Fibroblast of lung (primary cell): ENCODE data around the gene C5orf46. TPM values are rescaled to one million over a fixed set of nuclear protein-coding genes. Genes with fewer than 3 reads are reported as not detected.
A peak's percentile ranks its signal among the peaks of the same experiment; 100 is the strongest.

Experiments used
- DNase-seq, 2 donors: peaks; one replicate each; pipeline versions ENCODE4 v3.0.0 to v3.0.0-alpha.2; 2010; ENCODE audit warnings: low read depth in 2 of 2
- H2AFZ ChIP-seq: 2 replicates; pipeline ENCODE4 v1.5.1; 2012; ENCODE audit warnings: low read length, control low read depth, inconsistent platforms
- H3K27ac ChIP-seq: 2 replicates; pipeline ENCODE4 v1.5.1; 2011; ENCODE audit warnings: low read length, control low read depth; ENCODE audit not compliant: insufficient read depth
- H3K27me3 ChIP-seq: 2 replicates; pipeline ENCODE4 v1.5.1; 2011; ENCODE audit warnings: mild to moderate bottlenecking, low read length; ENCODE audit not compliant: control insufficient read depth, insufficient read depth
- H3K36me3 ChIP-seq: 2 replicates; pipeline ENCODE4 v1.5.1; 2011; ENCODE audit warnings: low read length; ENCODE audit not compliant: control insufficient read depth, insufficient read depth
- H3K4me1 ChIP-seq: 2 replicates; pipeline ENCODE4 v1.5.1; 2011; ENCODE audit warnings: low read length; ENCODE audit not compliant: control insufficient read depth, insufficient read depth; ENCODE audit errors: extremely low read depth
- H3K4me2 ChIP-seq: 2 replicates; pipeline ENCODE4 v1.5.1; 2011; ENCODE audit warnings: low read length, control low read depth; ENCODE audit not compliant: insufficient read depth; ENCODE audit errors: extremely low read depth
- H3K4me3 ChIP-seq, 4 experiments: fragments of 200-600 bp in 1 of 4; sonication (generic) in 1 of 4; replicated peaks in 1 of 4; 2 replicates each; pipeline ENCODE4 v1.5.1; 2011 to 2016; ENCODE audit warnings: low read length in 4 of 4, low read depth in 3 of 4, mild to moderate bottlenecking in 3 of 4, control low read depth in 2 of 4, inconsistent platforms in 1 of 4, mixed read lengths in 1 of 4; ENCODE audit not compliant: insufficient read depth in 1 of 4; ENCODE audit errors: control extremely low read depth in 1 of 4
- H3K79me2 ChIP-seq: 2 replicates; pipeline ENCODE4 v1.5.1; 2012; ENCODE audit warnings: mild to moderate bottlenecking, low read length, inconsistent platforms; ENCODE audit not compliant: control insufficient read depth, insufficient read depth
- H3K9ac ChIP-seq: 2 replicates; pipeline ENCODE4 v1.5.1; 2011; ENCODE audit warnings: mild to moderate bottlenecking, low read length, control low read depth; ENCODE audit not compliant: insufficient read depth
- H3K9me3 ChIP-seq: 2 replicates; pipeline ENCODE4 v1.5.1; 2012; ENCODE audit warnings: low read depth, low read length; ENCODE audit not compliant: control insufficient read depth, insufficient read depth
- H4K20me1 ChIP-seq: 2 replicates; pipeline ENCODE4 v1.5.1; 2011; ENCODE audit warnings: low read length; ENCODE audit not compliant: control insufficient read depth, insufficient read depth; ENCODE audit errors: extremely low read depth
- EZH2 ChIP-seq: IDR thresholded peaks from 2 replicates; pipeline ENCODE4 v1.5.1; 2012; ENCODE audit warnings: low read length, control low read depth, mild to moderate bottlenecking; ENCODE audit errors: missing control alignments
- polyA plus RNA-seq, 2 donors: library from polyadenylated mRNA; depleted of rRNA in 1 of 2; stranded (reverse) in 1 of 2; unstranded in 1 of 2; fragments of >200 nt; gene quantifications; 2 replicates each; pipeline ENCODE4 v1.2.1, GENCODE V29; 2011 to 2012; ENCODE audit warnings: missing spikeins in 1 of 2
- total RNA-seq: library from RNA; depleted of rRNA; stranded (reverse); fragments of >200 nt; gene quantifications from 2 replicates; pipeline ENCODE4 v1.2.1, GENCODE V29; 2014
- TF ChIP-seq, protein P1 (sequence below), 2 donors: IDR thresholded peaks in 1 of 2; conservative IDR thresholded peaks in 1 of 2; 1 replicate in 1 of 2; 2 replicates in 1 of 2; pipeline ENCODE4 v1.5.1; 2011 to 2012; ENCODE audit warnings: low read length in 2 of 2, control low read depth in 1 of 2, inconsistent platforms in 1 of 2, low read depth in 1 of 2, mild to moderate bottlenecking in 1 of 2

The C5orf46 gene
- total and polyA plus RNA-seq, 2 donors (not counting 1 experiment from before 2014, with no cell fraction given) = not detected

GRCh38 chr5:147859962-147860640 lies 46.2 kb downstream of the C5orf46 start:
- H3K36me3 ChIP-seq = no peaks in the 10 kb centered on the region
- H3K4me1 ChIP-seq = no peaks in the 10 kb centered on the region
- H3K9ac ChIP-seq = no peak overlapping the region
- no peak overlapping the region for H3K4me3 ChIP-seq
- no peaks in the 10 kb centered on the region for H4K20me1 ChIP-seq
- H3K79me2 ChIP-seq = no peaks in the 10 kb centered on the region
- no peak for DNase-seq
- no peaks in the 10 kb centered on the region for H3K27me3 ChIP-seq
- no peak overlapping the region for H3K27ac ChIP-seq
- H3K4me2 ChIP-seq = no peak overlapping the region
- H3K9me3 ChIP-seq = no peaks in the 10 kb centered on the region
- TF ChIP-seq, protein P1, sequence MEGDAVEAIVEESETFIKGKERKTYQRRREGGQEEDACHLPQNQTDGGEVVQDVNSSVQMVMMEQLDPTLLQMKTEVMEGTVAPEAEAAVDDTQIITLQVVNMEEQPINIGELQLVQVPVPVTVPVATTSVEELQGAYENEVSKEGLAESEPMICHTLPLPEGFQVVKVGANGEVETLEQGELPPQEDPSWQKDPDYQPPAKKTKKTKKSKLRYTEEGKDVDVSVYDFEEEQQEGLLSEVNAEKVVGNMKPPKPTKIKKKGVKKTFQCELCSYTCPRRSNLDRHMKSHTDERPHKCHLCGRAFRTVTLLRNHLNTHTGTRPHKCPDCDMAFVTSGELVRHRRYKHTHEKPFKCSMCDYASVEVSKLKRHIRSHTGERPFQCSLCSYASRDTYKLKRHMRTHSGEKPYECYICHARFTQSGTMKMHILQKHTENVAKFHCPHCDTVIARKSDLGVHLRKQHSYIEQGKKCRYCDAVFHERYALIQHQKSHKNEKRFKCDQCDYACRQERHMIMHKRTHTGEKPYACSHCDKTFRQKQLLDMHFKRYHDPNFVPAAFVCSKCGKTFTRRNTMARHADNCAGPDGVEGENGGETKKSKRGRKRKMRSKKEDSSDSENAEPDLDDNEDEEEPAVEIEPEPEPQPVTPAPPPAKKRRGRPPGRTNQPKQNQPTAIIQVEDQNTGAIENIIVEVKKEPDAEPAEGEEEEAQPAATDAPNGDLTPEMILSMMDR (conservative IDR thresholded peaks at IDR 0.05 in 1 of 2, IDR thresholded peaks at IDR 0.05 in 1 of 2; ENCODE audit: low read depth in 1 of 2, low read length in 2 of 2) = no peak
- TF ChIP-seq EZH2 = no peak
- H2AFZ ChIP-seq = no peak overlapping the region

DNA sequence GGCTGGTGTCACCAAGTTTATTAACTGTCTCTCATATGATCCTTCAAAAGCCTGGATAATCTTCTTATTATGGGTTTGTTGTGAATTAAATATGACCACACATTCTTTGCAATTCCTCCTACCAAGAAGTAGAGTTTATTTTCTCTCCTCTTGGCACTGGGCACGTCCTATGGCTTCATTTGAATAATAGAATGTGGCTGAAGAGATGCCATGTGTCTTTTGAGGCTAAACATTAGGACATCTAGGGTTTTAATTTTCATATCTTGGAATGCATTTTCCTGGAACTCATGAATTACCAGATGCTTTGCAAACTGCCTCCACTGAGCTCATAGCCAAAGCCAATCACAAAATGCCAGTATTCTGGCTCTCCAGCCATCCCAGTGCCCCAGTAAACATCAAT lies 47.8 kb downstream of the C5orf46 start:
- Histone ChIP-seq H3K27ac (no peak overlapping the region), H3K27me3 (peaks cover under 1% of the 10 kb centered on the region), H3K9me3 (no peaks in the 10 kb centered on the region), H2AFZ (no peak overlapping the region), H3K79me2 (no peaks in the 10 kb centered on the region), H3K4me1 (no peaks in the 10 kb centered on the region), H3K9ac (no peak overlapping the region), H3K4me2 (no peak overlapping the region), H3K36me3 (no peaks in the 10 kb centered on the region), H4K20me1 (no peaks in the 10 kb centered on the region), H3K4me3 (no peak overlapping the region)
- no peak for DNase-seq
- TF ChIP-seq, protein P1 (conservative IDR thresholded peaks at IDR 0.05 in 1 of 2, IDR thresholded peaks at IDR 0.05 in 1 of 2; ENCODE audit: low read depth in 1 of 2, low read length in 2 of 2) = no peak
- TF ChIP-seq EZH2 = no peak

DNA sequence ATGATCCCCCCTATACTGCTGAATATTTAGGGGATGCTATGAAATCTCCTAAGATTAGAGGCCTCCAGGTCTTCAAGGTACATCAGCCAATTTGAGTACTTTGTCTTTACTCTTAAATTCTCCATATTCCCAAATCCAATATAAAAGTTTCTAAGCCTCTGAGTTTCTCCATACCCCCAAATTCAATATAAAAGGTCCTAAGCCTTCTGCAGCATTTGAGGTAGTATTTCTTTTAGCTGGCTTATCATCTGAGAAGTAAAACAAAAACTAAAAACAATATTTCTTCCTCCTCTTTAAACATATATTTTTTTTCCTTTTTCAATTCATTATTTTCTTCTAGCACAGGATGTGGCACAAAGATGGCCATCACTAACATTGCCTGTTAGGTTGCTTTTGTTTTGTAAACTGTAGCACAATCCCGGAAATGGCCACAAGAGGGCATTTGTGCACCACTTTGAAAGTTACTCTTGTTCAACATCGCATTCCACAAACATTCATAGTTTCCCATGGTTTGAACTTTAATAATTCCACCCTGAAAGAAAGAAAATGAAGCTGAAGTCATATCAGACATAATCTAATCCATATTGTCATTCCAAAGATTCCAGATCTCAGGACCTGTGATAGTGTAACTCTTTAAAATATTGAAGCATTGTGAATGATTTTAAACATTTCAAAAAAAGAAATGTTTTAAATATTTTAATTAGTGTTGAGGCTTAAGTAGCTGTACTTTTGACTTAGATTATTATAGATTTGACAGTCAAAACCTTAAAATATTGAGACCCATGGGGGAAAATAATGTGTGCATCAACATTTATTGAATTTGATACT lies 48.8 kb downstream of the C5orf46 start:
- Histone ChIP-seq H3K4me2 (no peak overlapping the region), H3K9ac (no peak overlapping the region), H3K27me3 (peaks cover 2% of the 10 kb centered on the region), H3K27ac (no peak overlapping the region), H2AFZ (no peak overlapping the region), H3K36me3 (no peaks in the 10 kb centered on the region), H3K9me3 (no peaks in the 10 kb centered on the region), H3K4me1 (no peaks in the 10 kb centered on the region), H3K4me3 (no peak overlapping the region), H3K79me2 (no peaks in the 10 kb centered on the region), H4K20me1 (no peaks in the 10 kb centered on the region)
- peak; percentile 52 to 70 for DNase-seq
- TF ChIP-seq EZH2 = no peak
- TF ChIP-seq, protein P1 (conservative IDR thresholded peaks at IDR 0.05 in 1 of 2, IDR thresholded peaks at IDR 0.05 in 1 of 2; ENCODE audit: low read depth in 1 of 2, low read length in 2 of 2) = peak; percentile 87 to 91
